SU-DHL-6 (cell line): ENCODE results near the gene EVC.

Source experiments
- H2AFZ ChIP-seq: fragments of 200-600 bp; sonication (generic); 2 replicates; pipeline ENCODE4 v1.6.1; 2014; ENCODE audit warnings: low read depth, mild to moderate bottlenecking, moderate library complexity, mixed read lengths, antibody characterized with exemption, low read length; ENCODE audit not compliant: severe bottlenecking
- H3F3A ChIP-seq: fragments of 200-600 bp; shearing (Covaris generic); 2 replicates; pipeline ENCODE4 v1.6.0; 2016; ENCODE audit warnings: antibody characterized with exemption, mild to moderate bottlenecking; ENCODE audit not compliant: insufficient read depth
- H3K27ac ChIP-seq: fragments of 200-600 bp; sonication (generic); 2 replicates; pipeline ENCODE4 v1.5.1; 2016; ENCODE audit warnings: low read depth, mild to moderate bottlenecking, low read length, moderate library complexity, mixed read lengths
- H3K27me3 ChIP-seq: fragments of 200-600 bp; sonication (generic), shearing (Covaris generic); 2 replicates; pipeline ENCODE4 v1.6.0; 2014; ENCODE audit warnings: mild to moderate bottlenecking, low read length
- H3K36me3 ChIP-seq: fragments of 200-600 bp; sonication (generic); 2 replicates; pipeline ENCODE4 v1.6.1; 2014; ENCODE audit warnings: mild to moderate bottlenecking, low read length, mixed read lengths
- H3K4me2 ChIP-seq: fragments of 300-600, 200-600 bp; shearing (Covaris generic), sonication (generic); 2 replicates; pipeline ENCODE4 v1.6.0; 2014; ENCODE audit warnings: low read length, low read depth, mild to moderate bottlenecking; ENCODE audit not compliant: poor library complexity, severe bottlenecking
- H3K4me3 ChIP-seq: fragments of 200-600 bp; sonication (generic); 2 replicates; pipeline ENCODE4 v1.5.1; 2014; ENCODE audit warnings: antibody characterized with exemption, low read length, mild to moderate bottlenecking, mixed read lengths; ENCODE audit not compliant: insufficient read depth, poor library complexity, severe bottlenecking
- H3K79me2 ChIP-seq: fragments of 200-600 bp; sonication (generic); 2 replicates; pipeline ENCODE4 v1.6.1; 2014; ENCODE audit warnings: mild to moderate bottlenecking, low read length, moderate library complexity; ENCODE audit not compliant: insufficient read depth
- H3K9ac ChIP-seq: fragments of 200-600 bp; sonication (generic); 2 replicates; pipeline ENCODE4 v1.7.0; 2014; ENCODE audit warnings: mild to moderate bottlenecking, low read length
- H3K9me2 ChIP-seq: fragments of 200-600 bp; sonication (generic); replicated peaks from 2 replicates; pipeline ENCODE4 v1.6.1; 2014; ENCODE audit warnings: low read length; ENCODE audit not compliant: insufficient read depth
- H3K9me3 ChIP-seq: fragments of 200-600 bp; sonication (generic); 2 replicates; pipeline ENCODE4 v1.6.1; 2014; ENCODE audit warnings: low read length, mixed read lengths; ENCODE audit not compliant: insufficient read depth
- H4K20me1 ChIP-seq: fragments of 200-600 bp; sonication (generic); 2 replicates; pipeline ENCODE4 v1.6.1; 2014; ENCODE audit warnings: low read depth, mild to moderate bottlenecking, antibody characterized with exemption, low read length, moderate library complexity, mixed read lengths
- EZH2phosphoT487 ChIP-seq: fragments of 200-600 bp; sonication (generic), shearing (Covaris generic); conservative IDR thresholded peaks from 2 replicates; pipeline ENCODE4 v1.6.1; 2018; ENCODE audit warnings: mild to moderate bottlenecking, antibody characterized with exemption, low read length, moderate library complexity, mixed read lengths
- TF ChIP-seq, protein P1 (sequence below): fragments of 200-600 bp; sonication (generic); IDR thresholded peaks from one replicate; pipeline ENCODE4 v1.5.1; 2017; ENCODE audit warnings: antibody characterized with exemption, mild to moderate bottlenecking, low read length, moderate library complexity; ENCODE audit not compliant: insufficient read depth, poor library complexity, severe bottlenecking

Gene EVC

DNA sequence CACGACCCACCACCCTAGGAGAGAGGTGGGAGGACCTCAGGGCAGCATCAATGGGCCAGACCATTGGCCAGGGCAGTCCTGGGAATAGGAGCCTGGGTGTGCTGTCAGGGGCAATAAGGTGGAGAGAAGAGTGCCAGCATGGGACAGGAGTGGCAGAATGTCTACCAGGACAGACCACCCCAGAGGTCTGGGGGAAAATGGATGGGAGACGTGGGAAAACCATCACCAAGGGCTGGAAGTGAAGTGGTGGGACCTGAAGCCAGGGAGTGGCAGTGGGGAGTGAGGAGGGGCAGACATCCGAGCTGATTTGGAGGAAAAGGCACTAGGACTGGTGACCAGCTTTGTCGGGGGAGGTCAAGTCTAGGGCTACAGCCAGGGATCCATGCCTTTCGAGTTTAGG is 3.6 kb upstream of the EVC start:
- H3K9me3 ChIP-seq: no peaks in the 10 kb centered on the region
- no peaks in the 10 kb centered on the region for H3K27me3 ChIP-seq
- no peak overlapping the region for H3K4me2 ChIP-seq
- no peak overlapping the region for H3K9ac ChIP-seq
- H2AFZ ChIP-seq: no peak overlapping the region
- no peaks in the 10 kb centered on the region for H4K20me1 ChIP-seq
- TF ChIP-seq, protein P1, sequence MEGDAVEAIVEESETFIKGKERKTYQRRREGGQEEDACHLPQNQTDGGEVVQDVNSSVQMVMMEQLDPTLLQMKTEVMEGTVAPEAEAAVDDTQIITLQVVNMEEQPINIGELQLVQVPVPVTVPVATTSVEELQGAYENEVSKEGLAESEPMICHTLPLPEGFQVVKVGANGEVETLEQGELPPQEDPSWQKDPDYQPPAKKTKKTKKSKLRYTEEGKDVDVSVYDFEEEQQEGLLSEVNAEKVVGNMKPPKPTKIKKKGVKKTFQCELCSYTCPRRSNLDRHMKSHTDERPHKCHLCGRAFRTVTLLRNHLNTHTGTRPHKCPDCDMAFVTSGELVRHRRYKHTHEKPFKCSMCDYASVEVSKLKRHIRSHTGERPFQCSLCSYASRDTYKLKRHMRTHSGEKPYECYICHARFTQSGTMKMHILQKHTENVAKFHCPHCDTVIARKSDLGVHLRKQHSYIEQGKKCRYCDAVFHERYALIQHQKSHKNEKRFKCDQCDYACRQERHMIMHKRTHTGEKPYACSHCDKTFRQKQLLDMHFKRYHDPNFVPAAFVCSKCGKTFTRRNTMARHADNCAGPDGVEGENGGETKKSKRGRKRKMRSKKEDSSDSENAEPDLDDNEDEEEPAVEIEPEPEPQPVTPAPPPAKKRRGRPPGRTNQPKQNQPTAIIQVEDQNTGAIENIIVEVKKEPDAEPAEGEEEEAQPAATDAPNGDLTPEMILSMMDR: no peak
- no peak for TF ChIP-seq EZH2phosphoT487
- H3K9me2 ChIP-seq: no peaks in the 10 kb centered on the region; the same call in 1 of the 2 replicates
- no peak overlapping the region for H3K27ac ChIP-seq
- H3K4me3 ChIP-seq: no peak overlapping the region
- H3K79me2 ChIP-seq: no peaks in the 10 kb centered on the region
- no peaks in the 10 kb centered on the region for H3K36me3 ChIP-seq
- no peaks in the 10 kb centered on the region for H3F3A ChIP-seq

DNA sequence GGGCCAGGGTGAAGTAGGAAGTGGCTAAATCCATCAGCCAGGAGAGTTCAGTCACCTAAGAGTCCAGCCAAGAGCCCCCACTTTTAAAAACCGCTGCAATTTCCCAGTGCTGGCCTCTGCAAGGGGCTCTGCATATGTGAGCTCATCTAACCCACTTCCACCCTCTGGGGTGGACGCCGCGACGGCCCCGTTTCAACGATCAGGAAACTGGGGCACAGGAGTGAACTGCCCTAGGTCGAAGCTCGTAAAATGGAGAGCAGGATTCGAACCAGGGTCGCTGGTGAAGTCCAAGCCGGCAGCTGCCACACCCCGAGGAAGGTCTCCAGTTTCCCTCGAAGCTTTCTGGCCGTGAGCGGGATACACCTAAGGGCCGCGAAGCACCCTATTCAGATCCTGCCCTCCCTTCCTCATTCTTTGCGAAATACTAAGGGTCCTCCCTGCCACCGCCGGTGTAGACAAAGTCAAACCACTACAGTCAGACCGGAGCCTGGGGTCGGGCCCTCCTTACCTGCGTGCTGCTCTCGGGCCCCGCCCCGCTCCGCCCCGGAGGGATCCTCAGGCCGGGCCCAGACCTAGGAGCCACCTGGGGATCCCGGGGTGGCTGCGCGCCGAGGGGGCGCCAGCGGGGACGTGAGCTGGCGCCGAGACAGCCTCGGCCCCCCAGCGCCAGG is 3.1 kb upstream of the EVC start:
- no peak overlapping the region for H3K4me2 ChIP-seq
- no peak overlapping the region for H2AFZ ChIP-seq
- H3K4me3 ChIP-seq: no peak overlapping the region
- no peak overlapping the region for H3K9ac ChIP-seq
- H3K9me2 ChIP-seq: no peaks in the 10 kb centered on the region; the same call in 1 of the 2 replicates
- no peaks in the 10 kb centered on the region for H3K9me3 ChIP-seq
- no peaks in the 10 kb centered on the region for H3K79me2 ChIP-seq
- H3K27ac ChIP-seq: no peak overlapping the region
- no peak for TF ChIP-seq EZH2phosphoT487
- TF ChIP-seq, protein P1: no peak
- no peaks in the 10 kb centered on the region for H4K20me1 ChIP-seq
- no peaks in the 10 kb centered on the region for H3K27me3 ChIP-seq
- no peaks in the 10 kb centered on the region for H3F3A ChIP-seq
- no peaks in the 10 kb centered on the region for H3K36me3 ChIP-seq

DNA sequence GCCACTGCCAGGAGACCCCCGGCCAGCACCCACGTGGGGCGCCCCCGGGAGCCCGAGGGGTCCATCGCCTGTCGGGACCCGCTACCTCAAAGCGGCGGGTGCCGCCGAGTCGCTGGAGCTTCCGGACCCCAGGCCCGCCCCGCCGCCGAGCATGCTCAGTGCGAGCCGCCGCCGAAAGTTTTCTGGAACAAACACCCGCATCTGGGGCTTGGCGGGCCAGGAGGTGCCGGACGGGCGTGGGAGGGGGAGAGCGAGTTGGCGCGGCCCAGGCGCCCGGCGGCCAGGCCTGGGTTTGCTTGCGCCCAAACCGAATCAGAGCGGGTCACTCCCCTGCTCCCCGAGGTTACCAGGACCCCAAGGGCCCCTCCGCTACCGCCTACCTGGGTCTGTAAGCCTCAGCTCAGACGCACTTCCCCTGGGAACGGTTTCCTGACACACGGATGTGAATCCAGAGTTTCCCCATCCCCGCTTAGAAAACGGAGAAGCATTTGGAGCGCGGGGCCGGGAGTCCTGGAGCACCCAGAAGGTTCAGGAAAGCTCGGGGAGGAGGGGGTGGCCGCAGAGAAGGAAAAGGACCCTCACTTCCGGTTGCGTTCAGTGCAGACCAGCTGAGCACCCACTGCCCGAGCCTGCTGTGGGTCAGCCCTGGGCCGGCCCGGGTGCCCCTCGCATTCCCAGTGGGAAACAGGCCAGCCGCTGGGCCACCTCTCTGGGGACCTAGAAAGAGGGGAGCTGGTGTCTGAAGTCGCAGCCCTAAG is 2.4 kb upstream of the EVC start, which contains the start of gene EVC2:
TSS of gene EVC2 (minus strand) at position 111 of the 758 bp plus-strand sequence. CDS start at position 65, 46 bp downstream.
- no peak within 1 kb of the TSS for H3K27ac ChIP-seq

More for the DNA sequence above, 2.4 kb upstream of the EVC start, which contains the start of gene EVC2:
- H3K79me2 ChIP-seq: no peaks in the 10 kb centered on the region
- no peak within 1 kb of the TSS for H3K9ac ChIP-seq
- no peaks in the 10 kb centered on the region for H3K9me3 ChIP-seq
- no peaks in the 10 kb centered on the region for H3F3A ChIP-seq
- no peak within 1 kb of the TSS for H3K4me3 ChIP-seq
- H3K4me2 ChIP-seq: no peak within 1 kb of the TSS
- H2AFZ ChIP-seq: no peak within 1 kb of the TSS
- no peak for TF ChIP-seq EZH2phosphoT487
- TF ChIP-seq, protein P1: no peak
- H3K27me3 ChIP-seq: no peaks in the 10 kb centered on the region
- no peaks in the 10 kb centered on the region for H3K36me3 ChIP-seq
- H4K20me1 ChIP-seq: no peaks in the 10 kb centered on the region
- H3K9me2 ChIP-seq: no peaks in the 10 kb centered on the region
